IMR-90 (cell line): ENCODE measurements around the gene TSPAN1.

Experiments
- BHLHE40 ChIP-seq: fragments of 150-350 bp; IDR thresholded peaks from 2 replicates; pipeline ENCODE4 v1.6.1; 2016; ENCODE audit warnings: mild to moderate bottlenecking, low read depth, low read length
- POLR2A ChIP-seq: IDR thresholded peaks from 2 replicates; pipeline ENCODE4 v1.6.1; 2012; ENCODE audit warnings: mild to moderate bottlenecking, low read depth, low read length

DNA sequence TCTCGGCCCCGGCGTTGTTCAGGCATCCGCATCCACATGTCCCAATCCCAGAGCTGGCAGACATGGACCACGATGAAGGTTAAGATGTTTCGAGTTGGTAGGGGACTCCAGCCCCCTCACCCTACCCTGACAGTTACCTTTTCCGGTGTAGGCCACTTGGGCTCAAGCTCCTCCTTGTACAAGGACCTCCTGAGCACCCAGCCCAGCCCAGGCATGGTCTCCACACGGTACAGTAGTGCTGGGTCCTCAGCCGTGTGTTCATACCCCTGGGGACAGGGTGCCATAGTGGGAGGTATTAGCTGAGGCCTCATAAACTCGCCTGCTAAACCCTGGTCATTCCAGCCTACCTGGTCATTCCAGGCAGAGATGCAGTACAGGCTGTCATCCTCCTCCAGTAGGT is 17.3 kb downstream of the TSPAN1 start:
- no peak for TF ChIP-seq POLR2A
- TF ChIP-seq BHLHE40, result no peak
